ENCODE data around the gene ARHGEF10L. TPM values are rescaled to one million over a fixed set of nuclear protein-coding genes. Genes with fewer than 3 reads are reported as not detected.

ARHGEF10L gene
- total RNA-seq, 1 donor from 2014 or later, result 4.2 TPM

DNA sequence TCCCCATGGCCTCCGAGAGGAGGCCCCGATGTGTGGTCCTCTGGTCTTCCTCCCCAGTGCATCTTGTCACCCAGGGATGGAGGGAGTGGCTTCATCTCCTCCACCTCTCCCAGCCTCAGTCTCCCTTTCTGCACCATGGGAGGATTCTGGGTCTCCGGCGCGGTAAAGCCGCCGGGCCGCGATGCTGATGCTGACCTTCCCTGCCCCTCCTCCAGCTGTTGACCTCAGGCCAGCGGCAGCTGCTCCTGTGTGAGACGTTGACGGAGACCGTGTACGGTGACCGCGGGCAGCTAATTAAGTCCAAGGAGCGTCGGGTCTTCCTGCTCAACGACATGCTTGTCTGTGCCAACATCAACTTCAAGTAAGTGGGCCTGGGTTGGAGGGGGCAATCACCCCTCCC, 92.6 kb downstream of the ARHGEF10L start:
- no peak for DNase-seq (ENCODE audit: low read depth, low spot score)

DNA sequence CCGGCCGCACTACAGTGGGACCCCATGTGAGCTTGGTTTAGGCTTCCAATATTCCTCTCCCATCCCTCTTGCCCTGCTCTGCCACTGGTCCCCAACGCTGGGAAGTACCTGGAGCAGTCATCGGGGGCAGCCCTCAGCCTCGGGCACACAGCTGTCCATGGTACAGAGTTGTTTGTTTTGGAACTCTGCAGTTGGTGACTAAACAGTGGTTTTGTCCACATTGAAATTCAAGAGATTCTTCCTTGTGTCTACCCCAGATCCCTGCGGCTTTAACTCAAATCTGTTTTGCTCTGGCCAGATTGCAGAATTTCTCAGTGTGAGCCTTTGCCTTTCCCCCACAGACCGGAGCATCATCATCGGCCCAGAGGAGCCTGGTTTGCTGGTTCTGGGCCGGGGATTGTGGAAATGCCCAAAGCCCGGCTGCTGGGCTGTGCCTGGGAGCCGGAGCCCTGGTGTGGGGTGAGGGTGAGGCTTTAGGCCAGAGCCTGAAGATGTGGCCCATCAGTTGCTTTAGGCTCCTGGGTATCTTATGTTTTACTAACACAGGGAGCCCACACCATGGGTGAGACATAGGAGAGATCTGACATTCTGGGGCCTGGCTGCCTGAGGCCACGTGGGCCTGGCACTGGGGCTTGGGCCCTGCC, 93.2 kb downstream of the ARHGEF10L start:
- no peak for DNase-seq (ENCODE audit: low read depth, low spot score)

DNA sequence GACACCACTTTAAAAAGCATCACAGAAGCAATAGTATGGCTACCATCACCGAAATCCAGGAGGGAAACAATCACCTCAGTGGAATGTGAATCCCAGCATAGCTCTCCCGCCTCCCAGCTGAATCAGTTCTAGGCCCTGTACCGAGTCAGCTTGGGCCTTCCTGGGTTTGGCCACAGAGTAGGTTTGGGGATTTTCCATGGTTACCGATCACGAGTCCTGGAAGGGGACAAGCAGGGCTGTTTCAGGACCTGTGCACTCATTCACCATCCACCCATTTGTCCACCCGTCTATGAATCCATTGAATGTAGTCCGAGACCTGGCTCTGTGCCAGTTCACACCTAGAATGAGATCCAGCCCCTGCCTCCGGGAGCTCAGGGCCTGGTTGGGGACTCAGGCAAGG, 94.2 kb downstream of the ARHGEF10L start:
- DNase-seq (ENCODE audit: low read depth, low spot score), result no peak

DNA sequence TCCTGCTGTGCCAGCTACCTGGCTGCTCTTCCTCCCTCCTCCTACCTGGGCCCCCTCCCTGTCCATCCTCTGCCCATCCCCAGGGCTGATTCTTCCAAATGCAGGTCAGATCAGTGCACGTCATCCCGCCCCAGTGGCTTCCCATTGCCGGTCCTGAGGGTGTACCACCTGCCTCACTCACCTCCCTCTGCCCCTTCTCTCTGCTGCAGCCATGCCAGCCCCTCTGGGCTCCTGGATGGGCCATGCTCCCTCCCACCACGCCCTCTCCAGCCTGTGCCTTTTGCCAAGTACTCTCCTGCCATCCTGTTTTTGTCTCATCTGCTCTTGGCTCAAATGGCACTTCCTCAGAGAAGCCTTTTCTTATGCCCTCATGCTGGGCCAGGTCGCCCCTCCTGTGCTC, 95.8 kb downstream of the ARHGEF10L start:
- no peak for DNase-seq (ENCODE audit: low read depth, low spot score)

DNA sequence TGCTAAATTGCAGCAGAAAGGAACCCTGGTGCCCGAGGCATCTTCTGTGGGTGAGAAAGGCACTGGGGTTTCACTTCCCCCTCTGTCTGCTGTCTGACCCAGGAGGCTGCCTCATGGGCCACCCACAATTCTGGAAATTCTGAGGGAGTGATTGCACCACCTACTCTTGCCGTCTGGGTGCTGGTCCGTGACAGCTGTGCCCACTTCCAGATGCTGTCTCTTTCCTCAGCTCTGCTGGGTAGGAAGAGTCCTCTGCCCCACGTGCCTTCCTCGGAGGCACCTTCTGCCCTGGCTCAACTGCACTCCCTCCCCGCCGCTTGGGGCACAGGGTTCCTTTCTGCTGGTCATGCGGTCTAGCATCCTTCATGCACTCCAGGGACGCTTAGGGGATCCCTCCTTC, 96.3 kb downstream of the ARHGEF10L start:
- no peak for DNase-seq (ENCODE audit: low read depth, low spot score)

DNA sequence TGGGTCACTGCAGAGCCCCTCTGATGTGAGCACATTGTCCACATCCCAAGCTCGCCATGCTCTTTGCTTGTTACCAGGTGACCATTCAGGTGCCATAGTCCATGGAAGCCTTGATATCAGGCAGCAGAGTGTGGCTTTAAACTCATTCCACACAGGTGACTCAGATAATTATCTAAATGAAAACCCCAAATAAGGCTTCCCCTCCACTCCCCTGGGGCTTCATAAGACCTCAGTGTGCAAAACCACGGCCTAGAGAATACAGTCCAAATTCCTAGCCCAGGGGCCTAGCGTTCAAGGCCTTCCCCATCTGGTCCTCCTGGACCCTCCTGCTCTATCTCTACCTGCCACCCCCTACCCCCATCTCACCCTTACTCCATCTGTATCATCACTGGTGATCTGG, 97.1 kb downstream of the ARHGEF10L start:
- no peak for DNase-seq (ENCODE audit: low read depth, low spot score)

DNA sequence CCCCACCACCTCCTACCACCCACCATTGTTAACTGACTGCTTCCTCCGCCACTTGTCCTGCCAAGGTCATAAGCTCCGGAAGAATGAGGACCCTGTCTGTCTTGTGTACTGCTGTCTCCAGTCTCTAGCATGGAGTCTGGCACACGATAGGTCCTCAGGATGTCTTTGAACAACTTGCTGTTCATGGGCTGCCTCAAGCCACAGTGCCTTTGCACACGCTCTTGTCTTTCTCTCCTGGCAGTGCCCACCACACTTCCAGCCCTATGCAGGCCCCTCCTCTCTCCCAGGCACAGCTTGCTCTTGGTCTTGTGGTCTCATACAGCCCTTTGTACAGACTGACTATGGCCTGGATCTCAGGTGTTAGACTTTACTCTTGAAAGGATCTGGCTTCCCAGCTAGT, 97.6 kb downstream of the ARHGEF10L start:
- DNase-seq (ENCODE audit: low read depth, low spot score), result no peak

DNA sequence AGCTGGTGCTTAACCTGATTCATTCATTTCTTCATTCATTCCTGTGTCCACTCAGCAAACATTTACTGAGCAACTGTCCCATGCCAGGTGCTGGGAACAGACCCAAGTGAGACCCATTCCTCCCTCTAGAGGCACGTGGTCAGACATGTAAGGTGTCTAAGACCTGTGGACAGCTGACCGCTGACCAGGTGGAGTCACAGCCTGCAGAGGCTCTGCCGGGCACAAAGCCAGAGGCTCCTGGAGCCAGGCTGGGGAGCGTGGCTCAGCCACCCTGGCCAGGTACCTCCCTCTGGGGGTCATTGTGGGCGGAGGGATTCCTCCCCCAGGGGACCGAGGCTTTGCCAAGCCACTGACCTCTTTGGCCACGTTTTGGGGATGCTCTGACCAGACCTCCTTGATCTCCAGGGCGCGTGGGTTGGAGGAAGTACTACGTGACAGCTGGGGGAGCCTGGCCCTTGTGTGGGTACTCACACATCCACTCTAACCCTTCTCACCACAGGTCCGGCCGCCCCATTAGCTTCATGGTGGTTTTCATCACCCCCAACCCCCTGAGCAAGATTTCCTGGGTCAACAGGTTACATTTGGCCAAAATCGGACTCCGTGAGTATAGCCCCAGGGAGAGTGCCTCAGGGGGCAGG, 100.3 kb downstream of the ARHGEF10L start:
- no peak for DNase-seq (ENCODE audit: low read depth, low spot score)

DNA sequence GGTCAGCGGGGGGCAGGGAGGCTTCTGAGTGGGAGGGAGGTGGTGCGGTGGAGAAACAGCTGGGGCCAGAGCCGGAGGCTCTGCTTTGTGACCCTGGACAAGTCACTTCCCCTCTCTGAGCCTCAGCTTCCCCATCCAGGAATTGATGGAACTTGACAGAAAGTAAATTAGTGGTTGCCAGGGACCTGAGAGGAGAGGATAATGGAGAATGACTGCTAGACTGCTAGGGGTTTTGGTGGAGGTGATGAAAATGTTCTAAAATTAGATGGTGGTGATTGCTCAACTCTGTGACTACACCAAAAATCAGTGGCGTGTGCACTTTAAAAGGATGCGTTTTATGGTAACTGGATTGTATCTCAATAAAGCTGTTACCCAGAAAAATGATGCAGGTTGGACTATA, 100.9 kb downstream of the ARHGEF10L start:
- DNase-seq (ENCODE audit: low read depth, low spot score), result no peak

DNA sequence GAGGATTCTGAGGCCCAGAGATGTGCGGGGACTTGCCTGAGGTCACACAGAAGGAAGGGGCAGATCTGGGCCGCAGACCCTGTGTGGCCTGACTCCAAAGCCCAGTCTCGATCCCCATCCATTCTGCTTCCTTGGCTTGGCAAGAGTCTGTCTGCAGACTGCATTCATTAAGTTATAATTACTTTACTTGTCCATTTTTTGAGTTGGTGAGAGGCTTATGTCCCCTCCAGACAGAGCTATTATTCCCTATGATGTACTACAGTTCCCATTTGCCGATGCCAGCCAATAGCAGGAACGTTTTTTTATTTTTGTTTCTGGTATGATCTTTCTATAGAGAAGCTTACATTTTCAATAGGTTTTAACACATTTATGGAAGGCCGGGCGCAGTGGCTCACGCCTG, 101.5 kb downstream of the ARHGEF10L start:
- no peak for DNase-seq (ENCODE audit: low read depth, low spot score)

DNA sequence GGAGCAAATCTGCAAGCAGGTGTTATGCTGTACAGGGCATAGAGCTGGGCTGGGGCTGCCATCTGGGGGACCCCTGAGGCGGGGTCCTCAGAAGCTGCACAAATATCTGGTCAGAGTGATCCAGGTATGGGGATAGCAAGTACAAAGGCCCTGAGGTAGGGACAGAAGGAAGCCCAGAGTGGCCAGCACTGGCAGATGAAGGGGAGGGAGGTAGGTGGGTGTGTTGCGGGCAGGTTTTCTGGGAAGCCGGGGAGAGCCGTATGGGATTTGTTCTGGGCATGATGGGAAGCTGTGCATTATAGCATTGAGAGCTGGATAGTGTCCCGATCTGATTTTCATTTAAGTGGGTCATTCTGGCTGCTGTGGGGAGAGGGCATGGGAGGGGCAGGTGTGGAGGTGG, 102.7 kb downstream of the ARHGEF10L start:
- DNase-seq (ENCODE audit: low read depth, low spot score), result no peak

DNA sequence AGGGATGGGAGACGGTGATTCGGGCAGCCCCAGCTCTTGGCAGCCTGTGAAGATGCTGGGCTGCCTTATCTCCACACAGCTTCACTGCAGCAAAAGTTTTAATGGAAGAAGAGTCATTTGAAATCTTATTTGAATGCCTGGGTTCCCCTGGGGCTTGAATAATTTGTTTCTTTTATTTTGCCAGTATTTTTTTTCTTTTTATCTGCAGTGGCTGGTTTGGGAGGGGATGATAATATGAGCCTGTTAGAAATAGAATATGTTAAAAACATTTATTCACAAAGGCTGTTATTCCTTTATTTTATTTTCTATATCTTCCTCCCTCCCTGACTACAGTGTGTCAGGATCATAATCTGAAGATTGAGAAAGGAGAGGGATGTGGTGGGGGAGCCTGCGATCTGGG, 103.4 kb downstream of the ARHGEF10L start:
- no peak for DNase-seq (ENCODE audit: low read depth, low spot score)

DNA sequence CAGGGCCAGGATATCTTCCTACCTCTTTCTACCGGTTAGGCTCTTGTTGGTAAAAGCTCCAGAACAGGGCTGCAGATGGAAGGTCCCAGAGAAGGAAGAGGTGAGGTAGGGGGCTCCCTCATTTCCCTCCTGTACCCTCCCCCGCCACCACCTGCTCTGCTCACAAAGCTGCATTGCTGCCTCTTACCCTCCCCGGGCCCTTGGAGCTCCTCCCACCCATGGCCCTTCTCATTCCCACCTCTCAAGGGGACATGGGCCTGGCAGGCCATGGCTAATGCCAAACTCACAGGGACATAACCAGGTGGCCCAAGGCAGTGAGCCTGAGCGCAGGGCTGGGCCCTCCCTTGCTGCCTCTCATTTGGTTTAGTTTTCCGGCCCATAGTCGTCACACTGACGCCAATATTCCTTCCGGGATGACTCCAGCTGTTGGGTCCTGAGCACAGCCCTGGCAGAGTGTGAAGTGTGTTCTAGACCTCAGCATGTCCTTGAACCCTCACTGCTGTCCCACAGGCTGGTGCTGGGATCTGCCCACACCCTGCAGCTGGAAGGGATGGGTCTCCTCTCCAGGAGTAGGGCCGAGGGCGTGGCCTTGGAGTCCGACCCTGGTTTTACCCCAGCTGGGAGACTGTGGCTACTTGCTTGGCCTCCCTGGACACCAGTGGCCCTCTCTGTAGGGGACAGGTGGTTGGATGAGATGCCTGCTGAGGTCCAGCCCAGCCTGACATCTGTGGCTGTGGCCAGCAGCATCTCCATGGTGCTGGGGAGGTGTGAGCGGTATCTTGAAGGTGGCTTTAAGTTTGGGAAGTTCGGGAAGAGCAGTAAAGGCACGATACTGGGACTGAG, 104.6 kb downstream of the ARHGEF10L start:
- no peak for DNase-seq (ENCODE audit: low read depth, low spot score)

DNA sequence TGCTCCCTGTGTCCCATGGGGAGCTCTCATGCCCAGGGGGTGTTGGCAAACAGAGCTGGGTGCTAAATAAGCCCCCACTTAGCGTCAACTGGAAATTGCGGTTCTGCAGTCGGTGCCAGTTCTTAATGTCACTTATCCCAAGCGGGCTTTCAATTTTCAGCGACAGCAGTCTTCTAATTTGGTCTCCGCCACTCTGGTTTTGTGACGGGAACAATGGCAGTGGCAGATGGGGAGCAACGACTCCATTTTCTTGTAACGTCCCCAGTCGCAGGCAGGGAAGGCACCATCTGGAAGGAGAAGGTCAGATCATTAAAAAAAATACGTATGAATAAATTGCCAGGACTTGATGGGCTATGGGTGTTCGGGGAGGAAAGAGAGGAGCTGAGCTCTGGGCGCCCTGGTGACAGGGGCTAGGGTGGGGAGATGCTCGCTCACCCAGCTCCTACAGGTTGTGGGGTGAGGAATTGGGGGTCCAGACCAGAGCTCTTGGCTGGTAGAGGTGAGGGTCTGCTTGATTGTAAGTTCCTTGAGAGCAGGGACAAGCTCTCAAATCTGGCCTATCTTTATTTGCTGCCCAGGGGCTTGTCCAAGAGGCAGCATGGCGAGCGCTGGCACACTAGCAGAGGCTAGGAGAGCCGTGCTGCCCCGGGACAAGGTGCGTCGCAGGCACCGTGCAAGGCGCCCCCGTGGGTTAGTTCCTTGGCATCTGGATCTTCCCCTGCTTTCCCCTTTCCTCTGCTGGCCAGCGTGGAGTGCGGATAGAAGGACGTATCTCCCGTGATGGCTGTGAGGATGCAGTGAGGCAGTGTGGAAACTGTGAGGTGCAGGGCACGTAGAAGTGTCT, 105.8 kb downstream of the ARHGEF10L start:
- no peak for DNase-seq (ENCODE audit: low read depth, low spot score)

DNA sequence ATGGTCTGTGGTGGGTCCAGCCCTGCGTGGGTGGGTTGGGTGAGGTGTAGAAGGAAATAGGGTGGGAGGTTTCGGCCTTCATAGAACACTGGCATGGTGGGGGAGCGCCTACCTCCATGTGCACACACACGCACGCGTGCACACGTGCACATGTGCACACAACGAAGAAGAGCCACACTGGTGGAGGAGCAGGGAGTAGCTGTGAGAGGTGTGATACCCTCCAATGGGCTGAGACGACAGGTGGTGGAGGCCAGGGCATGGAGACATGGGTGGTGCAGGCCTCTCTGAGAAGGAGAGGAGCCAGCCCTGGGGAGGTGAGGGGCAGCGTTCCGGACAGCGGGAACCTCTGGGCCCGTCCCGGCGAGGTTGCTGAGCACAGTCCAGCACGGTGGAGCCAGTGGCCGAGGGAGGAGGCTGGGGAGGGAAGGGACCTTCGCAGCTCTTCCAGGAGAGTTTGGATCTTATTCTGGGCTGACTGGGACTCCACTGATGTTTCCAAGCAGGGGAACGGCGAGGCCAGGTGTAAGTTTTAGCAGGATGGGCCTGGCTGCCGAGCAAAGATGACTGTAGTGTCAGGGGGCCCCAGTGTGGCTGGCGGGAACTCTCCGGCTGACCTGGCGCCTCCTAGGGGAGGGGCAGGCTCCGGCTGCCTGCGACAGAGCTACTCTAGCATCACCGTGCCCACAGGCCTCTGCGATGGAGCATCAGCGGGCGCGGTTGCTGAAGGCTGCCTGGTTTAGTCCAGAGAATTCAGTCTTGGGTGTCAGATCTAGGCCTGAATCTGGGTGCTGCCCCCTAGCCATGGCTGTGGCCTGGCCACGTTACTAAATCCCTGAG, 107.2 kb downstream of the ARHGEF10L start:
- DNase-seq (ENCODE audit: low read depth, low spot score), result no peak

DNA sequence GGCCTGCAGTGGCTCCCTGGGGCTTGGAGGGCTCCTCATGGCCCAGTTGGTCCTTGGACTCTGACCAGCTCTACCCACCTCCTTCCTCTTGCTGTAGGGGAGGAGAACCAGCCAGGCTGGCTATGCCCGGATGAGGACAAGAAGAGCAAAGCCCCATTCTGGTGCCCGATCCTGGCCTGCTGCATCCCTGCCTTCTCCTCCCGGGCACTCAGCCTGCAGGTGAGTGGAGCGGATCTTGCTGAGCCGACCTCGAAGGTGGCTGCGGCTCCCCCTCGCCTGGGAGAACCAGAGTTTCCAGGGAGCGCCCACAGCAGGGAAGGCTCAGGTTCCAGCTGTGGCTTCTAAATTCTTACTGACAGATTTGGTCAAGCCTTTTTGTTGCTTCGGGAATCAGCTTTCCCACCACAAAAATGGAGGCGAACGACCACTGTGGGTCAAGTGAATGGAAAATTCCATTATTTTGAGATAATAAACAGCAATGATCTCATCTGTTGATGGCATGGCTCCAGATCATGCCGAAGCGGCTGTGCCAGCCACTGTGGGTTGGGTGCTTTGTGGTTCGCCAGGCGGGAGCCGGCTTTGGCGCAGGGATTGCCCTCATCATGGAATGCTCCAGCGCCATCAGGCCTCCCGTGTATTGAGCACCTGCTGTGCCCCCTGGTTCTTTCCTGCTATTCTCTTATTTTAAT, 109.1 kb downstream of the ARHGEF10L start:
- no peak for DNase-seq (ENCODE audit: low read depth, low spot score)

DNA sequence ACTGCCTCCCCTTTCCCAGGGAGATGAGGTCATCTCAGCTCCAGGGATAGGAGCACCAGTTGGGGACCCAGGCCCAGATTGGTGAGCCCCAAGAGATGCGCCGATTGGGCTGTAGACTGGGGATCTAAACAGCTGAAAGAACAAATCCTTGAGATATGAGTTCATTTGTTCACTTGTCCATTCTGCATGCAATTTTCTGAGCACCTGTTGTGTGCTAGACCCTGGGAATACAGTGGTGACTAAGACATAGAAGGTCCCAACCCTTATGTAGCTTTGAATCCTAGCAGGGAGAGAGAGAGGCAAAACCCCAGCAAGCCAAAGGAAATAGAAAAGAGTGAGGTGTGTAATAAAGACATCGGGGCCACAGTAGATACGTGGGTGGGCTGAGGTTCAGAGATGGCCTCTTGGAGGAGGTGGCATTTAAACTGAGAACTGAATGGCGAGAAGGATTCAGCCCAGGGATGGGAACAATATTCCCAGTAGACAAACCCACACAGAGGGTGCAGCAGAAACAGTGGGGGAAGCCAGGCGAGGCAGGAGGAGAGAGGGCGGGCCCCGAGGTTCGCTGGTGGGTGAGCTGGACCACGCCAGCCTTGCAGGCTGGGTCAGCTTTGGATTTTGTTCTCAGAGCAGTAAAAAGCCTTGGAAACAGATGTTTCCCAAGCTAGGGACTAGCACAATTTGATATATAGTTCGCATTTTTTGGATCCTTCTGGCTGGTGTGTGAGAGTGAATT, 110.0 kb downstream of the ARHGEF10L start:
- DNase-seq (ENCODE audit: low read depth, low spot score), result no peak

DNA sequence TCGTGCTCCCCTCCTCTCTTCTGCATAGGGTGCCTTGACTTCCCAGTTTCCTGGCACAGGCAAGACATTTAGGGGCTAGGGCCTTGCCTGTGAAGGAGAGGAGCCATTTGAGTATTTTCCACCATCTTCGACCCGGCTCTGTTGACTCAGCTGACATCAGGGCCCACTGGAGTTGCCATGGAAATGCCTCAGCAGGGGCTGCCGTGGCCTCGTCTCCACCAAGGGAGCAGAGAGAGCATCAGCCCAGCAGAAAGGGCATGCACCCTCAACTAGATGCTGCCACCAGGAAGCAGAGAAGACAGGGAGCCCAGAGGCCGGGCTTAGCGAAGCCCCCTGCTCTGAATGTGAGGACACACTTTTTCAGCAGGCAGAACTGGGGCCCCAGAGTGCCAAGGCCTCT, 113.8 kb downstream of the ARHGEF10L start:
- DNase-seq (ENCODE audit: low read depth, low spot score), result no peak

DNA sequence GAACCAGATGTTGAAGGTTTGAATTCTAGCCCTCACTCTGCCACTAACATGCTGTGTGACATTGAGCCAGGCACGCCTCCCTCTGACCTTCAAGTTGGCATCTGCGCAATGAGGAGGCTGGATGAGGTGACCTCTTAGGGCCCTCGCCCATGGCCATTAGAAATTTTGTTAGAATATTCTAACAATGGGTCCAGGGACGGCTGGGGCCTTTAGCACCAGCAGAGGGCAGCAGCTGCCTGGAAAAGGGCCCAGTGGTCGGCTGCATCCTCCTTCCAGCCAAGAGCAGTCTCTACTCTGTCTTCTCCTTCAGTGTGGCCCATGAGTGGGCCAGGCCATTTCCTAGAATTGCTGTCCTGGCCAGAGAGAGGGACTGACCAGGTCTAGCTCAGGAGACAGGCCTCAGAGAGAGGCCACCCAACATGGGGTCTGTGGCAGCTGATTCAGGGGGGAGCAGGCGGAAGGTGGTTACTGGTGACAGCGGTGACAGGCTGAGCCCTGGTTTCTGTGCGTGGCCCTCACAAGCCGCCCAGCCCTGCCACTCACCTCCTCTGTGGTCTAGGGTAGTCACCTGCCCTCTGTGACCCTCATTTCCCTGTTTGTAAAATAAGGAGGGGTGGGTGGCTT, 114.3 kb downstream of the ARHGEF10L start:
- no peak for DNase-seq (ENCODE audit: low read depth, low spot score)
